GM06990 (cell line): ENCODE data around the gene SBNO2.

Source experiments
- DNase-seq: peaks from one replicate; pipeline ENCODE4 v3.0.0-alpha.2; 2011; ENCODE audit not compliant: insufficient read length; ENCODE audit errors: extremely low read depth
- H3K27me3 ChIP-seq: replicated peaks from 2 replicates; pipeline ENCODE4 v1.6.0; 2011; ENCODE audit warnings: low read length; ENCODE audit not compliant: control insufficient read depth, insufficient read depth
- H3K36me3 ChIP-seq: 2 replicates; pipeline ENCODE4 v1.5.1; 2011; ENCODE audit warnings: low read length; ENCODE audit not compliant: control insufficient read depth, insufficient read depth
- H3K4me3 ChIP-seq: replicated peaks from 2 replicates; pipeline ENCODE4 v1.5.1; 2011; ENCODE audit warnings: low read depth, mild to moderate bottlenecking, control low read depth, low read length
- CTCF ChIP-seq: IDR thresholded peaks from 2 replicates; pipeline ENCODE4 v1.5.1; 2011; ENCODE audit warnings: low read length, control low read depth, mild to moderate bottlenecking, inconsistent platforms; ENCODE audit not compliant: insufficient read depth, poor library complexity, severe bottlenecking

The SBNO2 gene

GRCh38 chr19:1065606-1066109, 108.4 kb downstream of the SBNO2 start:
- no peak overlapping the region for H3K4me3 ChIP-seq
- no peaks in the 10 kb centered on the region for H3K27me3 ChIP-seq
- TF ChIP-seq CTCF: no peak
- no peaks in the 10 kb centered on the region; the same call in none of the 2 replicates for H3K36me3 ChIP-seq
- DNase-seq: no peak

GRCh38 chr19:1064661-1065605, 109.1 kb downstream of the SBNO2 start:
- Histone ChIP-seq H3K27me3 (no peaks in the 10 kb centered on the region), H3K36me3 (no peaks in the 10 kb centered on the region; the same call in none of the 2 replicates), H3K4me3 (no peak overlapping the region)
- TF ChIP-seq CTCF: peak; percentile 77
- peak; percentile 86 for DNase-seq

- TF ChIP-seq CTCF: no peak
- no peaks in the 10 kb centered on the region for H3K27me3 ChIP-seq
- no peak overlapping the region for H3K4me3 ChIP-seq
- H3K36me3 ChIP-seq: no peaks in the 10 kb centered on the region; the same call in none of the 2 replicates
- no peak for DNase-seq
Measured at GRCh38 chr19:1063909-1064660, 110.0 kb downstream of the SBNO2 start.

GRCh38 chr19:1063030-1063908, 110.8 kb downstream of the SBNO2 start:
- Histone ChIP-seq H3K4me3 (no peak overlapping the region), H3K27me3 (no peaks in the 10 kb centered on the region), H3K36me3 (no peaks in the 10 kb centered on the region; the same call in none of the 2 replicates)
- DNase-seq: peak; percentile 79
- TF ChIP-seq CTCF: no peak

- Histone ChIP-seq H3K27me3 (no peaks in the 10 kb centered on the region), H3K36me3 (no peaks in the 10 kb centered on the region; the same call in none of the 2 replicates), H3K4me3 (no peak overlapping the region)
- no peak for DNase-seq
- no peak for TF ChIP-seq CTCF
Measured at GRCh38 chr19:1062387-1063029, 111.6 kb downstream of the SBNO2 start.
